Measurements from ENCODE around the gene RNLS.
A peak's percentile ranks its signal among the peaks of the same experiment; 100 is the strongest.
"Not testable (repeated sequence)": the region's sequence is repeated elsewhere in the genome, so short reads cannot be mapped to it uniquely, and the experiment has no call there.

The RNLS gene

DNA sequence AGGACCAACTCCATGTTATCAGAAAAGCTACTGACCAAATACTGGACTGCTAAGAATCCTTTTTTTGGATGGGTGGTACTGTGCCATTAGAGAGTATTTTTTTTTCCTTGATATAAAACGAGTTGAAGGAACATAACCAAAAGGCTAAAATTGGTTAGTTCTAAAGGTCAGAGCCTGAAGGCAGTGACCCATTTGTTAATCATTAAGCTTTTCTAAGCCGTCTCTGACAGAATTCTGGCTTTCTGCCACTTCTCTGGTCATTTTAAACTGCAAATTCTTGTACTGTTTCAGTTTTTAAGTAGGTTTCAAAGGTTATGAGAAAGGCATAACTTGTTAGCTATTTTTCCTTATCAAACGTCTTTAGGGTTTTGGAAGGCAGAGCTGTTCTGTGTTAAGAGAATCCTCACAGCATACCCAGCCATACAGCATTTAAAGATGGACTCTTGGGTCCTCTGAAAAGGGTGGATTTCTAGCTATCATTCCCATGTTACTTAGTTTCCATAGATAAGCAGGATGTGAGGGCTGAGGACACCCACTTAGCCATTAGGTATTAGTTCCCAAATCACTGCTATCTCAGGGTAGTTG lies 196.8 kb downstream of the RNLS start:
- DNase-seq = no peak

DNA sequence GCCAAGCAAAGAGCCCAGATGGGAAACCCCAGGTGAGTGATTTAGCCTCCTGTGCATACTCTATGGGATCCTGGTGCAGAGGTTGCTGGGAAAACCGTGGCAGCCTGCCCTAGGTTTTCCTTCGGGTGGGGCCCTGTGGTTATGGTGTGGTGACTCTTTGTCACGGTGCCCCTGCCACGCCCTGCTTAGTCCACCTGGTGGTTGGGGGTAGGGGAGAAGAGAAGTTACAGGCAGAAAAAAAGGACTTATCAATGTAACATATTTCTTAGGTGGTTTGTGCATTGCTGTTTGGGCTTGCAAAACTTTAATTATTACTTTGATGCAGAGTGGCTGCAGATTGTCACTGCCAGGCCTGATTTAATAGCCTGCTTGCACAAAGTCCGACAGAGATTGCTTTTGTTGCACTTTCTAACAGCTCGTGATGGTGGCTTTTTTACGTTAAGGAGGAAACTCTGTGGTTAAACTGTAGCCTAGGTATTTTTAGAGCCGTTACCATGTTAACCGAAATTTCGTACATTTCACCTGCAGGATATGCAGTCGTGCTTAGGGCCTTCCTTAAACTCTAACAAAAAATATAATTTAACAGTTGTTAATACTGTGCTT lies 197.4 kb downstream of the RNLS start:
- DNase-seq = peak; percentile 22

GRCh38 chr10:88383276-88383675 lies 199.8 kb downstream of the RNLS start:
- no peak for DNase-seq

GRCh38 chr10:88382699-88383098 lies 200.4 kb downstream of the RNLS start:
- DNase-seq = no peak

GRCh38 chr10:88379575-88379974 lies 203.5 kb downstream of the RNLS start:
- DNase-seq = no peak

DNA sequence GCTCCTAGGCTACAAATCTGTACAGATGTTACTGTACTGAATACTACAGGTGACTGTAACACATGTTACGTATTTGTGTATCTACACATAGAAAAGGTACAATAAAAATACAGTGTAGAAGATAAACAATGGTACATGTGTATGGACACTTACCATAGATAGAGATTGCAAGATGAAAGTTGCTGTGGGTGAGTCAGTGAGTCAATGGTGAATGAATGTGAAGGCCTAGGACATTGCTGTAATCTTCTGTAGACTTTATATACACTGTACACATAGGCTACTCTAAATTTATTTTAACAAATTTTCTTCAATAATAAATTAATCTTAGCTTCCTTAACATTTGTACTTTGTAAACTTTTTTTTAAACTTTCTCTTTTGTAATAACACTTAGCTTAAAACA lies 205.6 kb downstream of the RNLS start:
- no peak for DNase-seq

- no peak for DNase-seq
These were observed 208.5 kb downstream of the RNLS start for GRCh38 chr10:88374392-88375175.

GRCh38 chr10:88372881-88373592 lies 210.1 kb downstream of the RNLS start:
- DNase-seq = no peak

DNA sequence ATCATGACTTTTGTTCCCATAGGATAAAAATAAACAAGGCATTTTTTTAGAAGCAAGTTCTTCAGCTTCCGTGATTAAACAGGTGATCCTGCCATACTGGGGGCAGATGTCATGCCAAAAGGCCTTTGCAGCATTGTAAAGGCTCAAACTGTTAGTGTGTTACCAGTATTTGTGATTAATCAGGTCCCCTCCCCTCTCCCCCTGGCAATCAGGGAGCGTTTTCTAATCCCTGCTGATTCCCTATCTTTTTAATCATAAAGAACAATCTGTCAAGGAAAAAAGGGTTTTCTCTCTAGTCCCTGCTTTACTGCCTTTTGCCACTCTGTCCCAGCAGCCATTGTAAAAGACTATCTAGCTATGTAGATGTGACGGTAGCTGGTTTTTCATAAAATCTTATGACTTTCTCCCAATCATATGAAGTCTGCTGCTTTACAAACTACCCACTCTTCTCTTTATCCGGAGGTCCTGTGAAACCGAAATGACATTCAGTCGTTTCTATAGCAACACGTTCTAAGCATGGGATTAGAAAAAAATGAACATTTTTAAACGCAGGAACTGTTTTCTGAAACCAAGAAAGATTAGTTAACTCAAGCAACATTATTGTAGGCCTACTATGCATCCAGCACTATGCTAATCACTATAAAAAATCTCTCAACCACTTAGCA lies 210.9 kb downstream of the RNLS start:
- DNase-seq = no peak

- DNase-seq = no peak
These were observed 212.4 kb downstream of the RNLS start for GRCh38 chr10:88370713-88371112.

DNA sequence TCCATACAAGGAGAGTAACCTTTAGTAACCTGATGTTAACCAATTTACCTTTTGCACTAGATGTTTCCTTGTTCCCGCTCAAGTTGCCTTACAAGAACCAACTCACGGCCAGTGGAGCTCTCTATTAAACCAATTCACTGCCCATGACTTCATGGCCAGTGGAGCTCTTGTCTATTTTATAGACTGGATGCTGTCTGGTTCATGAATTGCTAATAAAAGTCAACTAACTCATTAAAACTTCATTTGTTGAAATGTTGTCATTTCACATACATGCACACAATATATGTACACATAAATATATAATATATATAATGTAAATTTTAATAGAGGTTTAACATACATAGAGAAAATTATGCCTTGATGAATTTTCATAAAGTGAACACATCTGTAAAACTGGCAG lies 216.3 kb downstream of the RNLS start:
- no peak for DNase-seq

DNA sequence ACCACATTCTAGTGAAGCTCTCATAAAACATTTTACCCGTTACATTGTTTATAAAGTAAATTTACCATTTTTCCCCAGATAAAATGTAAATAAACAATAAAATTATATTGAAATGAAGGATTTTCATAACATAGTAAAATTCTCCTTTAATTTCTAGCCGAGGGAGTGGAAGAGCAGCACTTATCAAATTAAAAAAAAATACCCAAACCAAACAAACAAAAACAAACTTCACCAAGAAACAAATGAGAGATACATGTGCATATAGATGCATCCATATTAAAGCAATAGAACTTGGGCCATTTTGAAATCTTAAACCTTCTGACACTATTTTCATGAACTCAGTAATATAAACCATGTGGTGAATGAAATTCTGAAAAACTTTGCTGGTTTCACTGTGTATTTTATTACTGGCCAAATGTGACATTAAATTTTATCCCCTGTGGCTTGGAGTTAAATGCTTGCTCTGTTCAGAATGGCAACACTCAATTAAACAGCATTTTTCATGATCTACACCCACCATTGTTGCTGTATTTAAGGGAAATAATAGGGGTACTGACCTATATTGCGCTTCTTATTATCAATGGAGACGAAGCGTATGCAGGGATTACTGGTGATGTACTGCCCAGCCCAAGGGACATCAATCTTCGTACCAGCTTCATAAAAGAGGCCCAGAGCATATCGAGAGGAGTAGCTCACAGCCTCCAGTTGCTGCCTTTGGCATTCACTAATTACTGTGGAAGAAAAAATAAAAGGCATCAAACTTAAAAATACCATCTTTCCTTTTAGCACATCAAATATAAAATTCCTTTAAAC lies 220.9 kb downstream of the RNLS start:
- DNase-seq = no peak

DNA sequence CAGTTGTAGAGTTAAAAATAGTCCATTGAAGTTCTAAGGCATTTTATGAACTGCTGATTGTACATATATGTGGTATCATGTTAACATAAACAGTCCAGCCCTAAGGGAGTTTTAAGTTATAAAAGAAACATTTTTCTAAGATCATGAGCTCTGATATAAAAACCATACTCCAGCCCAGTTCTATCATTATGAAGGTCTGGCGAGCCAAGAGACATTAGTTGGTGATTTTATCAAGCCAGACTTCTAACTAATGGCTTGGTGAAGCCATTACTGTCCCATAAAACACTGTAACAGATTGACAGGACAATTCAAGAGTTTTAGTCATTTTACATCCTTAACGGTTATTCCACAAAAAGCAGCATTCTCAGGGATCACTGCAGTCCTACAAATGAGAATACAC lies 221.6 kb downstream of the RNLS start:
- DNase-seq = no peak

- DNase-seq = not testable (repeated sequence)
These were observed 227.4 kb downstream of the RNLS start for GRCh38 chr10:88355750-88356149.

DNA sequence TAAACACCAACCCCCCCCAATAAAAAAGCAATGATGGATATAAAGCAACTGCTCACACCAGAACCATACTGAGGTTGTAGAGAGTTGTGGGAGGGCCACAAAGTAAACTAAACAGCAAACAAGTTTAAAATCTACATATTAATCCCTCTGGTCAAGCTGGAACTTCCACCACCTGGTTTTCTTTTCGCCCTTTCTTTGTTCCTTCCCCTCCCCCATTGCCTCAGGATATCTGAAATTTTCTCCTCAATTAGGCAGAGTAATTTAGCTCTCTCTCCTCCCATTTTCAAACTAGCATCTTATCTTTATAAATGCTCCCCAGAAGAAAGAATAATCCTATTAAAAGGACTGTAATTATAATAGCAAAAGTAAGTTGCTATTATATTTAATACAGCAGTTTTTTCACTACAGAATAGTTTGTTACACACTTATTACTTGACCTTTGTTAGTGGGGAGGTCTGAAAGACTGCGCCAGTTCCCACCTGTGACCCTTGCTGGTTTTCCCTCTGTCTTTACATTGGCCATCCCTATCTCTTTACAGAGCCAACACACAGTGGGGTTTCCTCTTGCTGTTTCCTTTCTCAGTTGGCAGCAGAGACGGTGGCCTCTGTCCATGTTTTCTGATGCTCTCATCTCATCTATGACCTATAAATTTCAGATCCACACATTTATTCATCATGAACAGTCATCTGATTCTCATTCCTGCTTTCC lies 235.4 kb downstream of the RNLS start:
- no peak for DNase-seq

DNA sequence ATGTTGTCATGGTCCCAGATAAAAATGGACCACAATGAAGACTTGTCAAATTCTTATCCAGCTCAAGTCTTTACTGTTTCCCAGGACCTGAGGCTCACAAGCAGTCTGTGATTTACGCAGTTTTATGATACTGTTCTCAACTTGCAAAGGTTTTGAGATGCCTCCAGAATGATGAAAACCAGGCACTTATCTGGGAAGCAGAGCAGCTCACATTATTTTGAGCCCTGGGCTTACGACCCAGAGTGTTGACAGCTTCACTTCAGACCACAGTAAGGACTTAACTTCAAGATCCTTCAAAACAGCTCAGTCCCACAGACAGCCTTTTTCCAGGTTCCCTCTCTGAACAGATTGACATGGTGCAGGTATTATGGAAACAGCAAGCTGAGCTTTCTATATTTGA lies 236.1 kb downstream of the RNLS start:
- no peak for DNase-seq

GRCh38 chr10:88346144-88346977 lies 236.8 kb downstream of the RNLS start:
- no peak for DNase-seq

DNA sequence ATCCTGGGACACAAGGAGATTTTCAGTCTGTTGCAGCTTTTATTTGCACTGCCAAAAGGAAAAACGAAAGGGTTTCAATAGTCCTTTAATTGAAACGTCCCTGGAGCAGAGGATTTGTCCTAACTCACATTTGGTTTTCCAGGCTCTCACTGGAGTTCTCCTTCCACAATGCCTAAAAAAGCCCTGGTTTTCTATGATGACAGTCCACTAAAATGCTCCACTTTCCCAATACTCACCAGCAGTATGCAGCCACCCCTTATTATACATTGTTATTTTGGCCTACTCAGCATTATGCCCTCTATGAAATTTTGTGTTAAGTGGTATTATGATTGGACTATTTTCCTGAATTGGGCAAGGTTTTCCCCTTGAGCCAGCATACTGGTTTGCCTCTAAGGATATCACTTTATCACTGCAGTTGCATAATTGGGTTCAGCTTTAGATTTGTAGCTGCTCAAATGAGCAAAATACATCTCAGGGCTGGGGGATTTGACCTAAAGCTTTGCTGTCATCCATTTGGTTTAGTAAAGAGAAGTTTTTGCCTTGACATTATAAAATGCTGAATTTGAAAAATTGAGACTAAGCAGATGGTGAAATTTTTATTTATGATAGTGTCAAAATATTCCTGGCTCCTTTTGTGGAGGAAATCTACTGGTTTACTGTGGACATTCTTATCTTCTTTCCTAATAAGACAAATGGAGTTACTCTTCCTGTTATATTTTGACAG lies 239.2 kb downstream of the RNLS start:
- DNase-seq = no peak

GRCh38 chr10:88342733-88343310 lies 240.3 kb downstream of the RNLS start:
- no peak for DNase-seq

- DNase-seq = no peak
These were observed 246.0 kb downstream of the RNLS start for GRCh38 chr10:88337134-88337533.
